NB4 (cell line): ENCODE results near the gene TANGO6.

Source experiments
- TF ChIP-seq, protein P1 (sequence below): IDR thresholded peaks from one replicate; pipeline ENCODE4 v1.5.1; 2012; ENCODE audit warnings: low read depth, low read length
- TF ChIP-seq, protein P2 (sequence below): IDR thresholded peaks from 2 replicates; pipeline ENCODE4 v1.6.1; 2011; ENCODE audit warnings: low read depth, low read length

- TF ChIP-seq, protein P1, sequence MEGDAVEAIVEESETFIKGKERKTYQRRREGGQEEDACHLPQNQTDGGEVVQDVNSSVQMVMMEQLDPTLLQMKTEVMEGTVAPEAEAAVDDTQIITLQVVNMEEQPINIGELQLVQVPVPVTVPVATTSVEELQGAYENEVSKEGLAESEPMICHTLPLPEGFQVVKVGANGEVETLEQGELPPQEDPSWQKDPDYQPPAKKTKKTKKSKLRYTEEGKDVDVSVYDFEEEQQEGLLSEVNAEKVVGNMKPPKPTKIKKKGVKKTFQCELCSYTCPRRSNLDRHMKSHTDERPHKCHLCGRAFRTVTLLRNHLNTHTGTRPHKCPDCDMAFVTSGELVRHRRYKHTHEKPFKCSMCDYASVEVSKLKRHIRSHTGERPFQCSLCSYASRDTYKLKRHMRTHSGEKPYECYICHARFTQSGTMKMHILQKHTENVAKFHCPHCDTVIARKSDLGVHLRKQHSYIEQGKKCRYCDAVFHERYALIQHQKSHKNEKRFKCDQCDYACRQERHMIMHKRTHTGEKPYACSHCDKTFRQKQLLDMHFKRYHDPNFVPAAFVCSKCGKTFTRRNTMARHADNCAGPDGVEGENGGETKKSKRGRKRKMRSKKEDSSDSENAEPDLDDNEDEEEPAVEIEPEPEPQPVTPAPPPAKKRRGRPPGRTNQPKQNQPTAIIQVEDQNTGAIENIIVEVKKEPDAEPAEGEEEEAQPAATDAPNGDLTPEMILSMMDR, result peak; percentile 93
- TF ChIP-seq, protein P2, sequence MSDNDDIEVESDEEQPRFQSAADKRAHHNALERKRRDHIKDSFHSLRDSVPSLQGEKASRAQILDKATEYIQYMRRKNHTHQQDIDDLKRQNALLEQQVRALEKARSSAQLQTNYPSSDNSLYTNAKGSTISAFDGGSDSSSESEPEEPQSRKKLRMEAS, result no peak
Observed at GRCh38 chr16:69112285-69113129, 269.2 kb downstream of the TANGO6 start.
